Activated T-cell treated with anti-CD3 and anti-CD28 coated beads for 48 hours (primary cell): Measurements from ENCODE around the gene CHN2.

Experiments used
- DNase-seq: peaks from one replicate; pipeline ENCODE4 v3.0.0-alpha.2; 2020; ENCODE audit warnings: low read depth

The CHN2 gene

DNA sequence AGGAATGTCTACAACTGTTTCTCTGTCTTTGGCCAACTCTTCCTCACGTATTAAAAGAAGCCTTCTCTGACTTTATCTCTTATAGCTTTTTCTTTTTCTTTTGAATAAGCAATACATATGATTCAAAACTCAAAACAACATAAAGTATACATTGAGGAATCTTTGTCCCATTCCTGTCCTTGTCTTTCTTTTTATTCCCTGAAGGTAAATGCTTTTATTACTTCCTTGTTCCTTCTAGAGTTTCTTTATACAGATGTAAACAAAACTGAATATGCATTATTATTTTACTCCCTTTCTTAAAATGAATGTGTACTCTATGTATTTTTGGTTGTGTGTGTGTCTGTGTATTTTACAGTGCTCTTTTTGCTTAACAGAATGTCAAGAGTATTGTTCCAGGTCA, 170.1 kb downstream of the CHN2 start:
- no peak for DNase-seq

DNA sequence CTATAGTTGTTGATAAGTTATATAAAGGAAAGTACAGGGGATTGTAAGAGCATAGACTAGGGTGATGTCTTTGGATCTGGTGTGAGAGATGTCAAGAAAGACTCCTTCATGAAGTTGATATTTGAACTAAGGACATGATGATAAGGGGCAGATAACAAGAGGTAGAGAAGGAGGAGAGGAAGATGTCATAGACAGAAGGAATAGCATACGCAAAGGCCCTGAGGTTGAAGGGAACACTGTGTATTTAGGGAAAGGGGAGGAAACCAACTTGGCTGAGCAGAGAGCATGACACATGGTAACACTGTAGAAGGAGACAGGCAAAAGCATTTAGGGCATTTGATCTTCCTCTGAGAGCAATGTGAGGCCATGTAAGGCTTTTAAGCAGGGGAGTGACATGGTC, 170.8 kb downstream of the CHN2 start:
- no peak for DNase-seq

GRCh38 chr7:29367784-29368183, 173.2 kb downstream of the CHN2 start:
- DNase-seq: no peak

- no peak for DNase-seq
These were observed 175.4 kb downstream of the CHN2 start for GRCh38 chr7:29369909-29370488.

DNA sequence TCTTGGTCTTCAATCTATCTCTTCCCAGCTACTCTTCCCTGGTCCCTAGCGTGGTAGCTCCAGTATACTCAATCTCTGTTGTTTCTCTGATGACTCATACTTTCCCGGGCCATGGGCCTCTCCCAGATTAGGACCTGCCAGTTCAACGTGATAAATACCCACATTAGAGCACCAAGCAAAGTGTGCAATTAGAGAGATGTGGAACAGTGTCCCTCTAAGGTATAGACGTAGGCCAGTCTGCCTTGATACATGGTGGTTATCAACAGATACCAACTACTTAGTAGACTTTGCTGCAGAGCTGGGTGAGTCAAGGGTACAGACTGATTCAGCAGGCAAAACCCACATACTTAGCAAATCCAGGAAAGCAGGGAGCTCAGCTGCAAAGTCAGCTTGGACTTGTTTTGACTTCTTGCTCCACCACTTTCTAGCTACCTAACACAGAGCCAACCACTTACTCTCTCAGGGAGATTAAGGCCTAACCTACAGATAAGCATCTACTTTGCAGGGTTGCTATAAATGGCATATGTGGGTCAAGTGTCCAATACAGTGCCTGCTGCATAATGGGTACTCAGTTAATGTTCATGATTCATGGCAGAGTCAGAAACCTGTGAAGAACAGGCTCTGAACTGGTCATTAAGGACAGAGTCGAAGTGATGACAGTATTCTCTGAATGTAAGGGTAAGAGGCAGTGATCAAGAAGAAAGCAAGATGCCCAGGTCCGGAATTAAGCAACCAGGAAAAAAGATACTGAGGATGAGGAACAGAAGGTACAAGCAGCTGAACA, 176.1 kb downstream of the CHN2 start:
- no peak for DNase-seq

DNA sequence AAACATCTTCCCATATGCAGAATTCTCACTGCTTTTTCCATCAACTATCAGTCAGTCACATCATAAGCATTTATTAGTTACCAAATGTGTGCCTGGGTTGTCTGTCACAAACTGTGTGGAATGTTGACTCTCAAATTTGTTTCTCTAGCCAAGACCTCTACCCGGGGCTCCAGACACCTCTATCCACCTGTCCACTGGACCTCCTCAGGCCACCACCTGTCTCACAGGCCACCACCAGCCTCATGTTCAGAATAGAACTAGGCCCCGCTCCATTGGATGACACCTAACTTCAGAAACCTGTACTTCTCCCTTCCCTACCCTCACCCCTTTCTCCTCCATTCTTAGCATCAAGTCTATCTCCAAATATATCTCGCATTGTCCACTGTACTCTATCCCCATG, 176.9 kb downstream of the CHN2 start:
- no peak for DNase-seq

DNA sequence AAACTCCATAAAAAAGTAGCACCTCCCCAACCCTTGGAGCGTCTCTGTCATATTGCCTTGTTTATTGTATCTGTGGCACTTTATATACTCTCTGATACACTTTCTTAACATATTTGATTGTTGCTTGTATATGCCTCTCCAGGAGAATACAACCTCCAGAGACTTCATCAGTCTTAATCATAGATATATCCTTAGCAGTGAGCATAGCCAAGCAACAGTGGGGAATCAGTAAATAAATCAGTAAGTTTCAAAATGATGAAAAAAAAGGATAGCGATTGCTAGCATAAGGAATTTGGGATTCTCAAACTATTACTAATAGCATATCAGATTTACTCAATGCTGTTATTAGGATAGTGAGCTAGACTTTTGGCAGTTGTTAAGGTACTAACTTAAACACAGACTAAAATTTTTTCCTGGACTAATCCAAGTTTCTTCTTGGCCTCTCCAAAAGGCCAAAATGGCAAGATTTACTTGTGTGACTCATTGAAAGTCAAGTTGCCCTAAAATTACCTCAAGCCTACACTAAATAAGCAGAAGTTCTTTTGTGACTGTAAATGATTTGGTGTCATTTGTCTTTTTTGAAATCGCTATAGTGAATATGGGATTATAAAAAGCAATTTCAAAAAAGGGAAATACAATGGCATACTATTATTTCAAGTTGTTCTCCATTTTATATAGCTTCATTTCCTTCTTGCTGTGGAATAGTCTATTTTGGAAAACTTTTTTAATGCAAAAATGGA, 177.9 kb downstream of the CHN2 start:
- no peak for DNase-seq

- DNase-seq: no peak
These were observed 181.3 kb downstream of the CHN2 start for GRCh38 chr7:29375641-29376562.

DNA sequence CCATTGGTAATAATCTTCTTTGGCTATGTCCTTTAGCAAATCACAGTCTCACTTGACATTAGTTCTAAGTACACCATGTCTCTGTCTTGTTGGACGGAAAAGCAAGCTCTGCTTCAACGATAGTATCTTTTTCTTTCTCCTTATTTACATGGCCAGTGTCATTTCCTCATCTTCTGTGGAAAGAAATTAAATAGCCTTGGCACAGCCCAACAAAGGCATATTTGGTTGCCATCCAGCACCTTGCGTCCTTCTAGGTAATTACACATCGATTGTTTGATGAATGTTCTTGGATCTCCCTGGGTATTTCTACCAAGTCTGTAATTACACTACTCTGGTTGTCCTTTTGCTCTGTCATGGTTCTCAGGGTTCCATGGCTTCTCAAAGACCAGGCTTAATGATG, 183.1 kb downstream of the CHN2 start:
- DNase-seq: no peak

GRCh38 chr7:29379551-29379950, 185.0 kb downstream of the CHN2 start:
- DNase-seq: no peak

DNA sequence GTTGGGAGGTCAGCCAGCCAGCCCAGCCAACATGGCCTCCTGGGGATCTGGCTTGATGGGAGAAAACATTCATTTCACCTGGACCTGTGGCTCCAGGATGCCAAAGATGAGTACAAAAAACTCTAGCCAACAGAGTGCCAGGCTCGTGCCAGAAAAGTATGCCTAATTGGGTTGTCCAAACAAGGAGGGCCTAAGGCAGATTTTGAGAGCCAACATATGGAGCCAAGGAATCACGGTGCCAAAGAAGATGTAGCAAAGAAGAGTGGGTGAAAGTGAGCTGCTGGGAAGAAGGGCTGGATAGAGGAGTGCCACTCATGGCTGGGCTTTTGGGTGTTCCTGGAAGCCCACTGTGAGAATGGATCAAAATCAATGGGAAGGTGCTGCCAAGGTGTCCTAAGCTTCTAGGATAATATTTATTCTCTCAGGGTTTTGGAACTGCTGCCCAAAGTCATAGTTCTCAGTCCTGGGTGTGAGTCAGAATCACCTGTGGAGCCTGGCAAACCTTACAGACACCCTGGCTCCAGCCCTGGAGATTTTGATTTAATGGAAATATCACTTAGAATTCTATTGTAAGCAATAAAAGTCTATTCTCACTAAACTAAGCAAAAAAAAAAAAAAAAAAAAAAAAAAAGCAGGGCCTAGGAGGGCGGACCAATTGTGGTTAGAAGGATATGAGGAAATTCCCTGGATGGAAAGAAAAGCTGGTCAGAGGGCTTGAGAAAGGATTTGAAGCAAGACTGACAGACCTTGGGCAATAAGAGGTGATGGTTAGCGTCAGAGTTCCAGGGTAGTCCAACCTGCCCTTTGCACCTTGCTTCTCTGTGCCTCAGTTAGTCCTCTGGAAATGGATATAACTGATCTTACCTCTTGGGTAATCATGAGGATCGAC, 186.9 kb downstream of the CHN2 start:
- DNase-seq: no peak

DNA sequence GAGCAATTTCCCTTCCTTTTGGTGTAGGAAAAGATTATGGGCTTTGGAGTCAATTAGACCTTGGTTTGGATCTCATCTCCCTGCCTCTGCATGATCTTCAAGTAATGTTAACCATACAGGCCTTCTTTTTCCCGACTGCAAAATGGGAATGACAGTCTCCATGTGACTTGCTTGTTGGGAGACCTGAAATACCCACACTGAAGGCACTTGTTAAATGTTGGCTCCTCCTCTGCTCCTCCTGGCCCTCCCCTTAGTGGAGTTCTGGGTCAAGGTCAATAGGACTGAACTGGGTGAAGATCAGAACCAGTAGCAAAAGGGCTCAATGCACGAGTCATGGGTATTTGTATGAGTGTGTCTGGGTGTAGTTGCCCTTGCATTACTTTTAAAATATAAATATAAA, 189.7 kb downstream of the CHN2 start:
- no peak for DNase-seq

DNA sequence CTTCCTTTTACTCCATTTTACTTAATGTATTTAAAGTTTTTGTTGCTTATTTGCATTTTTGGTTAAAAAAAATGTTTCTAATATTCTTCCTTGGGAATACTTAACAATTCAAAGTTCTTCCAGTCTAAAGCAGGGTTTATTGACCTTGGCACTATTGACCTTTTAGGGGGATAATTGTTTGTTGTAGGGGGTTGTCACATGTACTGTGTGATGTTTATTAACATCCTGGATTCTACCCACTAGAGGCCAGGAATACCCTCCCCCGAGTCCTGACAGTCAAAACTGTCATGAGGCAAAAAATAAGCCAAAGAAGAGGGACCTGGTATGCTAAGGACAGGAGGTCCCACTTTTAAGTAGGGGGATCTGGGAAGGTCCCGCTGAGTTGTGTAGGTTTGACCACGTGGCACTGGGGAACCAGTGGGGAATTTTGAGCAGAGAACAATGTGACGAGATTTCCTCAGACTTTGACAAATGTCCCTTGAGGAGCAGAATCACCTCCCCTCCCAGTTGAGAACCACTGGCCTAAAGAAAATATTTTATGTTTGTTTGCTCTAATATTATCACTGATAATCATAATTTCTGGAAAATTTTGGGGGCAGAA, 190.7 kb downstream of the CHN2 start:
- no peak for DNase-seq

DNA sequence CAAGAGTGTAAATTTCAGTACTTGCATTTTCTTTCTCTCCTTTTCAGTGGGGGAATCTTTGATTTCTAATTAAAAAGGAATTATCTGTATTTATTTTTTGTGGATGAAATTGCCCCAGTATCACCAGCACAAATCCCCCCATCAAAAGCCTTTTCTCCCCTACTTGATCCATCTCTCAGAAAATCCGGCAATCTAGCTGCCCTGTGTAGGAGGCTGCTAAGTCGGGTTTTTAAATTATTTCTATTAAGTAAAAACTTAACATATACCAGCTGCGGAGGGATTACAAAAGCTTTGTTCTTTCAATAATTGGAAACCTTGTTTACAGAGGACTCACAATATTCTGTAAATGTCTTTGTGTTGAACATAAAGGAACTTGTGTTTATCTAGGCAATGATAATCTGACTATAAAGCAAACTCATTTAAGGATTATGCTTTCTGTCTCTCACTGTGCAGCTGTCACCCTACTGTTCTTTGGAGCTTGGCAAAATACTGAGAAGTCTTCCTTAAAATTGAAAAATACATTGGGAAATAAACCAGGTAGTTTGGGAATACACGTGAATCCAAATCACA, 191.7 kb downstream of the CHN2 start:
- DNase-seq: no peak

GRCh38 chr7:29391262-29391661, 196.7 kb downstream of the CHN2 start:
- no peak for DNase-seq

DNA sequence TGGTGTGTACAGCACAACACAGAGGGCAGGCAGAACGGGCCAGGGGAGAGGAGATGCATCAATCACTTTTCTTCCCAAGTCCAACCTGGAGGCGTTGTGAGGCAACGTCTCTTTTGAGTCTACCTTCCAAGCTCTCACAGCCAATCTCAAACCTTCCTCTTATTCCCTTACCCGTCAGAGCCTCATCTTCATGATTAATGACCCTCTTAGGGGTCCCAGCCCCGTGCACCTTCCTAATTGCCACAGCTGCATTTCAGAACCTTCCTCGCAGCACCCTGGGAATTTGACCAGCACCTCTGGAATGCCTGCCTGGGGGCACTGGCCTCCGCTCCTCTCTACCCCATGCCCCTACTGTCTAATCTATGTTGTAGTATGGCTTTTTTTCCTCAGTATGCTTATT, 199.7 kb downstream of the CHN2 start:
- DNase-seq: no peak

DNA sequence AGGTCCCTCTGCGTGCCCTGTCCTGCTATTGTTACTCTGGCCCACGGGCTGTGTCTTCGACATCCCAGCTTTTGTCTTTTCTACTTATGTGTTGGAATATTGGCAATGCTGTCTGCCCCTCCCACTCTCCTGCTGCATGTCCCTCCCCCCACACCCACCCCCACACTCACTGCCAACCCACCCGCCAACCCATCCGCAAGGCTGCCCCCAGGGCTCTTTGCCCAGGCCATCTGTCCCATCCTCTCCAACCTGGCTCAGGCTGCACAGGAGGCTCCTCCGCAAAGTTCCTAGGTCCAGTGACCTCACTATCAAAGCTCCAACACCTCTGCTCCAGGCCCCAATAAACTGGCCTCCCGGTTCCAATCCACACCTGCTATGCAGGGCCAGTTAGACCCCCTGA, 202.0 kb downstream of the CHN2 start:
- DNase-seq: no peak

- no peak for DNase-seq
These were observed 202.8 kb downstream of the CHN2 start for GRCh38 chr7:29397398-29397797.

- DNase-seq: no peak
These were observed 203.4 kb downstream of the CHN2 start for GRCh38 chr7:29398011-29398410.

GRCh38 chr7:29400437-29400836, 205.9 kb downstream of the CHN2 start:
- DNase-seq: no peak
